ENCODE measurements around the gene GTF2H2C.
"Not testable (repeated sequence)": the region's sequence is repeated elsewhere in the genome, so short reads cannot be mapped to it uniquely, and the experiment has no call there.

The GTF2H2C gene

DNA sequence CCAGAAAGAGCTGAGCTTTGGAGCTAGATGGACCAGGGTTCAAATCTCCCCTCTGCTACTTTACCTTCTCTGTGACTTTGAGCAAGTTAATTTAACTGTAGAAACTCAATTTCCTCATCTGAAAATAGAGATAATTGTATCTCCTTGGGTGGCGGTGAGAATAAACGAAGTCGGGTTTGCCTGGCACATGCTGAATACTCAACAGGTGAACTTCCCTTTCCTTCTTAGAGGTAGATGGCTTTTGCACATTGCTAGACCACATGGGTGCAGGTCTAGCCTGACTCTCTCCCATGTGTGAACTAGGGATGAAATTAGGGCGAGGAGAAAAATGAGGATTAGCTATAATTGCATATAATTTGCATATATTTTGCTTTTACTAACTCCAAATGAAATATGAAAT lies 31.4 kb upstream of the GTF2H2C start:
- Histone ChIP-seq H3K79me1 (ENCODE audit: low read depth, low read length) (no peaks in the 10 kb centered on the region), H2BK15ac (ENCODE audit: low read length) (no peak overlapping the region), H4K8ac (ENCODE audit: low read depth, low read length) (no peak overlapping the region), H2AFZ (ENCODE audit: low read length) (no peak overlapping the region), H3K4me1 (ENCODE audit: control insufficient read depth in 2 of 2, insufficient read depth in 1 of 2, low read depth in 1 of 2, low read length in 2 of 2) (no peaks in the 10 kb centered on the region), H3K36me3 (replicated peaks in 1 of 2; ENCODE audit: control insufficient read depth in 2 of 2, insufficient read depth in 2 of 2, low read length in 2 of 2) (no peaks in the 10 kb centered on the region), H2BK120ac (ENCODE audit: low read depth, low read length) (no peak overlapping the region), H4K91ac (ENCODE audit: low read depth, low read length, poor library complexity) (no peak overlapping the region), H2AK5ac (ENCODE audit: low read depth, low read length) (no peak overlapping the region), H3K9ac (ENCODE audit: low read depth, low read length, poor library complexity) (no peak overlapping the region), H3K27ac (replicated peaks; ENCODE audit: low read length) (no peak overlapping the region), H3K4me3 (ENCODE audit: low read length in 2 of 2) (no peak overlapping the region), H3K4ac (ENCODE audit: low read length) (no peak overlapping the region), H2BK5ac (ENCODE audit: low read length) (no peak overlapping the region), H2BK12ac (ENCODE audit: low read length) (no peak overlapping the region), H3K27me3 (ENCODE audit: control insufficient read depth in 3 of 3, insufficient read depth in 3 of 3, low read depth in 1 of 3, low read length in 3 of 3) (no peaks in the 10 kb centered on the region), H3K14ac (ENCODE audit: low read length) (no peak overlapping the region), H3K18ac (ENCODE audit: low read length) (no peak overlapping the region), H3K23ac (ENCODE audit: low read depth, low read length, poor library complexity) (no peak overlapping the region), H3K9me3 (replicated peaks in 1 of 2; ENCODE audit: control insufficient read depth in 2 of 2, insufficient read depth in 1 of 2, low read depth in 1 of 2, low read length in 2 of 2) (no peaks in the 10 kb centered on the region), H3K4me2 (ENCODE audit: insufficient read depth, low read length, poor library complexity, severe bottlenecking) (no peak overlapping the region)
- DNase-seq (ENCODE audit: low spot score) = no peak
- WGBS, 2 donors (ENCODE audit: extremely low coverage in 2 of 2, insufficient read length in 2 of 2, insufficient replicate concordance in 1 of 2) = no CpG with 5 or more reads among the region's 4 CpGs

DNA sequence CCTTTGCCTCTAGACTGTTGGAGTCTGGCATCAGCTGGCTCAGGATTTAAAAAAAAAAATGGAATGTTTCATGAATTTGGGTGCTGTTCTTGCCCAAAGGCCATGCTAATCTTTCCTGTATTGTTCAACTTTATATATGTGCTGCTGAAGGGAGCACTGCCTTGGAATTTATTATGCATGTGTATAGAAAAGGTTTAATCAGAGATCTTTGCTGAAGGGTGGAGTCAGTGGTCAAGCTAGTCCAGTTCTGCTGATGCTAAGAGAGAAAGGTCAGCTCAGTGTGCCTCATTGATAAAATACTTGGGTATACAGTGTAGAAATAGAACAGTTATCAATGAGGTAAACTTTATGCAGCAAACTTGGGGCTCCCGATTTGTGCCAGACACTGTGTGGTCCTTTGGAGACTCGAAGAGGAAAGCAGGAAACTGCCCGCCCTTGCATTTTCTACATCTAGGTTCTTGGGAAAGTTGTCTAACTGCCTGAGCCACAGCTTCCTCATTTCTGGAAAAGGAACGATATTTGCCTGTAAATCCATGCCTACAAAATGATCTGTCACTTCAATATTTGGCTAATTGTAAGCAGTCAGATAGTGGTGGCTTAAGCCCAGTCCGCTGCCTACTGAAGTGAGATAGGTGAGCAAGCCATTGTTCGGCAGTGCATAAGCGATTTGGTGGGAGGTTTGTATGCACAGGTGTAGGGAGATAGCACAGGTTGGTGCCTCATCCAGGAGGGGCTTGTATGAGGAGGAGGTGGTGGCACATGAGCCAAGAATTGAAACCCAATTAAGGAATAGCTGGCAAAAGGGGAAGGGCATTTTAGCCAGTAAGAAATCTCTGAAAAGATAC lies 29.2 kb upstream of the GTF2H2C start:
- Histone ChIP-seq H2AFZ (ENCODE audit: low read length) (no peak overlapping the region), H3K9me3 (replicated peaks in 1 of 2; ENCODE audit: control insufficient read depth in 2 of 2, insufficient read depth in 1 of 2, low read depth in 1 of 2, low read length in 2 of 2) (no peaks in the 10 kb centered on the region), H3K4me2 (ENCODE audit: insufficient read depth, low read length, poor library complexity, severe bottlenecking) (no peak overlapping the region), H3K18ac (ENCODE audit: low read length) (no peak overlapping the region), H3K4me3 (ENCODE audit: low read length in 2 of 2) (no peak overlapping the region), H3K9ac (ENCODE audit: low read depth, low read length, poor library complexity) (no peak overlapping the region), H2BK5ac (ENCODE audit: low read length) (no peak overlapping the region), H3K36me3 (replicated peaks in 1 of 2; ENCODE audit: control insufficient read depth in 2 of 2, insufficient read depth in 2 of 2, low read length in 2 of 2) (no peaks in the 10 kb centered on the region), H3K79me1 (ENCODE audit: low read depth, low read length) (no peaks in the 10 kb centered on the region), H4K91ac (ENCODE audit: low read depth, low read length, poor library complexity) (no peak overlapping the region), H3K27me3 (ENCODE audit: control insufficient read depth in 3 of 3, insufficient read depth in 3 of 3, low read depth in 1 of 3, low read length in 3 of 3) (no peaks in the 10 kb centered on the region), H3K14ac (ENCODE audit: low read length) (no peak overlapping the region), H2BK15ac (ENCODE audit: low read length) (no peak overlapping the region), H2BK12ac (ENCODE audit: low read length) (no peak overlapping the region), H3K23ac (ENCODE audit: low read depth, low read length, poor library complexity) (no peak overlapping the region), H4K8ac (ENCODE audit: low read depth, low read length) (no peak overlapping the region), H3K4me1 (ENCODE audit: control insufficient read depth in 2 of 2, insufficient read depth in 1 of 2, low read depth in 1 of 2, low read length in 2 of 2) (no peaks in the 10 kb centered on the region), H3K27ac (replicated peaks; ENCODE audit: low read length) (no peak overlapping the region), H2BK120ac (ENCODE audit: low read depth, low read length) (no peak overlapping the region), H2AK5ac (ENCODE audit: low read depth, low read length) (no peak overlapping the region), H3K4ac (ENCODE audit: low read length) (no peak overlapping the region)
- no peak for DNase-seq (ENCODE audit: low spot score)
- WGBS, 2 donors (ENCODE audit: extremely low coverage in 2 of 2, insufficient read length in 2 of 2, insufficient replicate concordance in 1 of 2) = no CpG with 5 or more reads among the region's 7 CpGs

DNA sequence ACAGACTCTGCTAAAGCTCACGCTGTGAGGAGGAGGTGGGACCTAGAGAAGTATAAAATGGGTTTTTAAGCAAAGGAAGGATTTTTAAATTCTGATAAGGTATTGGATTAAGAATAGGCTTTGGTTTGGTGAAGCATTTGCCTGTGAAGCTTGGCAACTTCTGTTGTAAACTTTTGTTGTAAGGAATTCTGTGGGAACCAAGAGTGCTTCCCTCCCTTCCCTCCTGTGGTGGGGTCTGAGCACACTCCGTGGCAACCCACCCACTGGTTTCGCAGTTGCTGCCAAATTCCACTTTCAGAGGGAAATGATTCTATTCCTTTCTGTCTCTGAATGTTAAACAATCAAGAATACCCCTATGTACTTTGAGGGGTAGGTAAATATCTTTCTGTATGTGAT lies 28.6 kb upstream of the GTF2H2C start:
- no peak overlapping the region for H2BK15ac ChIP-seq (ENCODE audit: low read length)
- H2BK12ac ChIP-seq (ENCODE audit: low read length) = no peak overlapping the region
- H3K79me1 ChIP-seq (ENCODE audit: low read depth, low read length) = no peaks in the 10 kb centered on the region
- H2AFZ ChIP-seq (ENCODE audit: low read length) = no peak overlapping the region
- no peak overlapping the region for H2BK120ac ChIP-seq (ENCODE audit: low read depth, low read length)
- H3K4me3 ChIP-seq (ENCODE audit: low read length in 2 of 2) = no peak overlapping the region
- H3K4ac ChIP-seq (ENCODE audit: low read length) = no peak overlapping the region
- H3K4me2 ChIP-seq (ENCODE audit: insufficient read depth, low read length, poor library complexity, severe bottlenecking) = no peak overlapping the region
- DNase-seq (ENCODE audit: low spot score) = no peak
- no peaks in the 10 kb centered on the region for H3K4me1 ChIP-seq (ENCODE audit: control insufficient read depth in 2 of 2, insufficient read depth in 1 of 2, low read depth in 1 of 2, low read length in 2 of 2)
- no peak overlapping the region for H3K9ac ChIP-seq (ENCODE audit: low read depth, low read length, poor library complexity)
- no peaks in the 10 kb centered on the region for H3K36me3 ChIP-seq (replicated peaks in 1 of 2; ENCODE audit: control insufficient read depth in 2 of 2, insufficient read depth in 2 of 2, low read length in 2 of 2)
- H3K27ac ChIP-seq (replicated peaks; ENCODE audit: low read length) = no peak overlapping the region
- H3K18ac ChIP-seq (ENCODE audit: low read length) = no peak overlapping the region
- no peak overlapping the region for H2AK5ac ChIP-seq (ENCODE audit: low read depth, low read length)
- WGBS, 2 donors (ENCODE audit: extremely low coverage in 2 of 2, insufficient read length in 2 of 2, insufficient replicate concordance in 1 of 2) = no CpG with 5 or more reads among the region's 3 CpGs
- no peaks in the 10 kb centered on the region for H3K9me3 ChIP-seq (replicated peaks in 1 of 2; ENCODE audit: control insufficient read depth in 2 of 2, insufficient read depth in 1 of 2, low read depth in 1 of 2, low read length in 2 of 2)
- H3K27me3 ChIP-seq (ENCODE audit: control insufficient read depth in 3 of 3, insufficient read depth in 3 of 3, low read depth in 1 of 3, low read length in 3 of 3) = no peaks in the 10 kb centered on the region
- no peak overlapping the region for H2BK5ac ChIP-seq (ENCODE audit: low read length)
- no peak overlapping the region for H4K91ac ChIP-seq (ENCODE audit: low read depth, low read length, poor library complexity)
- no peak overlapping the region for H4K8ac ChIP-seq (ENCODE audit: low read depth, low read length)
- no peak overlapping the region for H3K23ac ChIP-seq (ENCODE audit: low read depth, low read length, poor library complexity)
- no peak overlapping the region for H3K14ac ChIP-seq (ENCODE audit: low read length)

DNA sequence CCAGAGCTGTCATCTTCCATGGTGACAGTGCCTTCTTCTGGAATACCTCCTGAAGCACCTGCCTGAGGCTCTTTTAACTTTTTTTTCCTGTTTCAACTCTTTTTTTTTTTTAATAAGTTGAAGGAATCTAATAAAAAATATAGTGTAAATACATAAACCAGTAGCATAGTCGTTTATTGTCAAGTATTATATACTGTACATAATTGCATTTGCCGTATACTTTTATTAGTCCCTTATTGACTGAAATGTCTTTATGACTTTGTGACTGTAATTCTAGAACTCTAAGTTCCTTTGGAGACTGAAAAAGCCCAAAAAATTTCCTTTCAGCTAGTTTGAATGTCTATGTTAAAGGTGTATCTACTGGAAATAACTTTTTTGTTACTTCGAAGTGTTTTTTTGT lies 22.1 kb upstream of the GTF2H2C start:
- H3K9me3 ChIP-seq (replicated peaks in 1 of 2; ENCODE audit: control insufficient read depth in 2 of 2, insufficient read depth in 1 of 2, low read depth in 1 of 2, low read length in 2 of 2) = not testable (repeated sequence)

More for the DNA sequence above, 22.1 kb upstream of the GTF2H2C start:
- H4K8ac ChIP-seq (ENCODE audit: low read depth, low read length); H2BK15ac ChIP-seq (ENCODE audit: low read length); H3K27ac ChIP-seq (replicated peaks; ENCODE audit: low read length); H2AK5ac ChIP-seq (ENCODE audit: low read depth, low read length); H2BK12ac ChIP-seq (ENCODE audit: low read length); H3K14ac ChIP-seq (ENCODE audit: low read length); H4K91ac ChIP-seq (ENCODE audit: low read depth, low read length, poor library complexity); H3K4me2 ChIP-seq (ENCODE audit: insufficient read depth, low read length, poor library complexity, severe bottlenecking); H2AFZ ChIP-seq (ENCODE audit: low read length); DNase-seq (ENCODE audit: low spot score); H3K23ac ChIP-seq (ENCODE audit: low read depth, low read length, poor library complexity); H3K9ac ChIP-seq (ENCODE audit: low read depth, low read length, poor library complexity); H2BK120ac ChIP-seq (ENCODE audit: low read depth, low read length); H3K27me3 ChIP-seq (ENCODE audit: control insufficient read depth in 3 of 3, insufficient read depth in 3 of 3, low read depth in 1 of 3, low read length in 3 of 3); H3K4ac ChIP-seq (ENCODE audit: low read length); H3K4me1 ChIP-seq (ENCODE audit: control insufficient read depth in 2 of 2, insufficient read depth in 1 of 2, low read depth in 1 of 2, low read length in 2 of 2); H3K36me3 ChIP-seq (replicated peaks in 1 of 2; ENCODE audit: control insufficient read depth in 2 of 2, insufficient read depth in 2 of 2, low read length in 2 of 2); H2BK5ac ChIP-seq (ENCODE audit: low read length); H3K4me3 ChIP-seq (ENCODE audit: low read length in 2 of 2); H3K18ac ChIP-seq (ENCODE audit: low read length); H3K79me1 ChIP-seq (ENCODE audit: low read depth, low read length): not testable (repeated sequence)
- WGBS, 2 donors (ENCODE audit: extremely low coverage in 2 of 2, insufficient read length in 2 of 2, insufficient replicate concordance in 1 of 2) = no CpG with 5 or more reads among the region's 3 CpGs

Measured in neuronal stem cell (in vitro differentiated cells).